Transverse colon (tissue), 4 donors: ENCODE measurements around the gene GZMM. TPM values are rescaled to one million over a fixed set of nuclear protein-coding genes. Genes with fewer than 3 reads are reported as not detected.

Experiments
- DNase-seq: peaks from one replicate; pipeline ENCODE4 v3.0.0-alpha.2; 2019
- H3K27ac ChIP-seq, 4 donors: fragments of 200-600 bp; sonication (generic); 2 replicates each; pipeline ENCODE4 v1.5.1; 2016 to 2018; ENCODE audit warnings: inconsistent platforms in 4 of 4
- H3K27me3 ChIP-seq: fragments of 200-600 bp; sonication (generic); 2 replicates; pipeline ENCODE4 v1.5.1; 2017; ENCODE audit warnings: inconsistent platforms
- H3K36me3 ChIP-seq, 4 donors: fragments of 200-600 bp; sonication (generic); 2 replicates each; pipeline ENCODE4 v1.5.1; 2017 to 2019; ENCODE audit warnings: inconsistent platforms in 4 of 4
- H3K4me1 ChIP-seq, 4 donors: fragments of 200-600 bp; sonication (generic); 2 replicates each; pipeline ENCODE4 v1.5.1; 2017 to 2020; ENCODE audit warnings: inconsistent platforms in 4 of 4
- H3K4me3 ChIP-seq, 4 donors: fragments of 200-600 bp; sonication (generic); 1 replicate in 1 of 4; 2 replicates in 3 of 4; pipeline versions ENCODE4 v1.5.1 to v1.6.1; 2017 to 2019; ENCODE audit warnings: inconsistent platforms in 4 of 4
- H3K9me3 ChIP-seq, 2 donors: fragments of 200-600 bp; sonication (generic); 2 replicates each; pipeline ENCODE4 v1.5.1; 2017 to 2019; ENCODE audit warnings: inconsistent platforms in 2 of 2
- EP300 ChIP-seq: sonication (generic); formaldehyde crosslinking; IDR thresholded peaks from one replicate; pipeline ENCODE4 v1.6.1; 2017; ENCODE audit warnings: antibody characterized with exemption, low read depth
- POLR2A ChIP-seq: fragments of 450-650 bp; IDR thresholded peaks from one replicate; pipeline ENCODE4 v1.6.1; 2016; ENCODE audit warnings: antibody characterized with exemption, mild to moderate bottlenecking, moderate library complexity
- POLR2AphosphoS5 ChIP-seq, 3 donors: sonication (generic); formaldehyde crosslinking; IDR thresholded peaks; one replicate each; pipeline ENCODE4 v1.6.1; 2016; ENCODE audit warnings: antibody characterized with exemption in 3 of 3
- WGBS, 2 donors: methylation state at CpG; one replicate each; pipeline ENCODE4 v1.1.5; 2018; ENCODE audit warnings: low coverage in 1 of 2; 5-methylcytosine and 5-hydroxymethylcytosine counted together
- in situ Hi-C, 4 donors: fragments of 200-750 bp; cut with MboI; loops; one replicate each; pipeline versions ENCODE4 v1.15.0 to v1.15.1; 2017; ENCODE audit warnings: low sequenced_read_pairs in 3 of 4, low pct_ligation_motif_present in 1 of 4, low pct_unique_long_range_greater_than_20kb in 1 of 4
- intact Hi-C: fragments of 100-400 bp; cut with DNase I; formaldehyde crosslinking; loops from one replicate; pipeline ENCODE4 v1.15.1; 2023; ENCODE audit warnings: low total_unique reads
- total RNA-seq, 4 donors: library from RNA; depleted of rRNA; stranded (reverse); fragments of >200 nt; gene quantifications; one replicate each; pipeline ENCODE4 v1.1.0, GENCODE V29; 2016
- TF ChIP-seq, protein P1 (sequence below), 5 experiments: fragments of 200-600 bp in 3 of 5; fragments of 450-650 bp in 2 of 5; sonication (generic) in 3 of 5; IDR thresholded peaks; 1 replicate in 2 of 5; 2 replicates in 3 of 5; pipeline ENCODE4 v1.5.1; 2016 to 2017; ENCODE audit warnings: antibody characterized with exemption in 5 of 5, inconsistent platforms in 3 of 5, mild to moderate bottlenecking in 2 of 5, moderate library complexity in 1 of 5

GZMM gene
- total RNA-seq, 4 donors from 2014 or later, result 1.1 to 1.8 TPM; not detected in 2

DNA sequence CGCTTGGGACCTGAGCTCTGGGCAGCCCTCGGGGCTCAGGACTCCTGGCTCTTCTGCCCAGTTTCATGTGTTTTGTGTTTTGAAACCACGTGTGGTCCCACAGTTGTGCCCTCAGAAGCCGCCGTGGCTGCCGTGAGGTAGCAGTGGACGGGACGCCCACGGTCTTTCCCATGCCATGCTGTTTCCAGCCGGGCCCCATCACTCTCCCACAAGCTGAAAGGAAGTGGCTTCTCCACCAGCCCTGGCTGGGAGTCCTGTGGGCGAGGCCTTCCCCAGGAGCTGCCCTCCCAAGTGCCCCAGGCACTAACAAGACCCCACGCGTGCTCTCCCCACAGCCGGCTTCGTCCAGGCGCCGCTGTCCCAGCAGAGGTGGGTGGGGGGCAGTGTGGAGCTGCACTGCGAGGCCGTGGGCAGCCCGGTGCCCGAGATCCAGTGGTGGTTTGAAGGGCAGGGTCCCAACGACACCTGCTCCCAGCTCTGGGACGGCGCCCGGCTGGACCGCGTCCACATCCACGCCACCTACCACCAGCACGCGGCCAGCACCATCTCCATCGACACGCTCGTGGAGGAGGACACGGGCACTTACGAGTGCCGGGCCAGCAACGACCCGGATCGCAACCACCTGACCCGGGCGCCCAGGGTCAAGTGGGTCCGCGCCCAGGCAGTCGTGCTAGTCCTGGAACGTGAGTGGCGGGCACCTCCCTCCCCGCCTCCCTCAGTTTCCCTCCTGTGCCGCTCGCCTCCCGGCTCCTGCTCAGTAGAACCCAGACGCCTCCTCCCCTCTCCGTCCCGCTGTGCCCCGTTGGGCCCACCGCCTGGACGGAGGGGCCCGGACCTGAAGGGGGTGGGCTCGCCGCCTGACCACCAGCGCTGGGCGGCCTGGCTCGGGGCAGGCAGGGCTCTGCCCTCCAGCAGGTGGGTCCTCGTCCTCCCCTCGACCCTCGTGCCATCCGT lies 33.9 kb downstream of the GZMM start:
- DNase-seq, result no peak
- no peak overlapping the region for H3K4me3 ChIP-seq
- peak in 1 of 3 donors; percentile 16 for TF ChIP-seq POLR2AphosphoS5 (IDR thresholded peaks at IDR 0.05)
- TF ChIP-seq POLR2A, result no peak
- H3K4me1 ChIP-seq, result peaks cover 19 to 40% (median 35%) of the 10 kb centered on the region in 4 donors
- in situ Hi-C loops (no loop called here), intact Hi-C loops (loop anchor here (2.0 kb wide), 1 partner anchor 25 kb away; no protein-coding TSS in a partner anchor)
- H3K27ac ChIP-seq, result no peak overlapping the region
- peaks cover 0 to 18% (median 9%) of the 10 kb centered on the region in 4 donors for H3K36me3 ChIP-seq
- H3K27me3 ChIP-seq, result no peaks in the 10 kb centered on the region
- no peaks in the 10 kb centered on the region for H3K9me3 ChIP-seq
- WGBS, 2 donors, result 90% methylated on average over 59 of the region's 66 CpGs; no CpG with 5 or more reads in 1 of the 2 donors

DNA sequence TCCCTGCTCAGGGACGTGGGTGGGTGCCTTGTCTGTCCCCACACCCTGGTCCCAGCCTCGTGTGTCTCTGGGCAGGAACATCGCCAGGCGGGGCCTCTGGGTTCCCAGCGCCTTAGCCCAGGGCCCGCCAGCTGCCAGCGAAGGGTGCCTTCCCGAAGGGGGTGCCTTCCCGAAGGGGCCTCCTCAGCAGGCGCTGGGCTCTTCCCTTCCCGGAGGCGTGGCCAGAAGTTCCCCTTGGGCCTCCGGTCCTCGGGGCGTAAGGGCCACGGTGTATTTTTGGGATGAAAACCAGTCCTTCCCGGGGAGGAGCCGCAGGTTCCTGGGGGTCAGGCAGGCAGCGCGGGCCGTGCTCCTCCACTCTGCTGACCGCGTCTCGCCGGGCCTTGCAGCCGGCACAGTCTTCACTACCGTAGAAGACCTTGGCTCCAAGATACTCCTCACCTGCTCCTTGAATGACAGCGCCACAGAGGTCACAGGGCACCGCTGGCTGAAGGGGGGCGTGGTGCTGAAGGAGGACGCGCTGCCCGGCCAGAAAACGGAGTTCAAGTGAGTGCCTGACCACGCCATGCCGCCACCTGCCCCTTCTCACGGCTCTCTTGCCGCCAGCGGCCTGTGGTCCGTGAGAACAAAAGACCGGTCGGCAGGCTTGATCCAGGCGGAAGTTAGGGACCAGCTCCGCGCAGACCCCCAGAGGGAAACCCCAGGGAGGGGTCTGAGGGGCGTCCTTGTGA lies 35.4 kb downstream of the GZMM start:
- no peaks in the 10 kb centered on the region for H3K9me3 ChIP-seq
- peaks cover 19 to 28% (median 25%) of the 10 kb centered on the region in 4 donors for H3K4me1 ChIP-seq
- no peak for TF ChIP-seq EP300
- TF ChIP-seq POLR2A, result no peak
- TF ChIP-seq, protein P1, sequence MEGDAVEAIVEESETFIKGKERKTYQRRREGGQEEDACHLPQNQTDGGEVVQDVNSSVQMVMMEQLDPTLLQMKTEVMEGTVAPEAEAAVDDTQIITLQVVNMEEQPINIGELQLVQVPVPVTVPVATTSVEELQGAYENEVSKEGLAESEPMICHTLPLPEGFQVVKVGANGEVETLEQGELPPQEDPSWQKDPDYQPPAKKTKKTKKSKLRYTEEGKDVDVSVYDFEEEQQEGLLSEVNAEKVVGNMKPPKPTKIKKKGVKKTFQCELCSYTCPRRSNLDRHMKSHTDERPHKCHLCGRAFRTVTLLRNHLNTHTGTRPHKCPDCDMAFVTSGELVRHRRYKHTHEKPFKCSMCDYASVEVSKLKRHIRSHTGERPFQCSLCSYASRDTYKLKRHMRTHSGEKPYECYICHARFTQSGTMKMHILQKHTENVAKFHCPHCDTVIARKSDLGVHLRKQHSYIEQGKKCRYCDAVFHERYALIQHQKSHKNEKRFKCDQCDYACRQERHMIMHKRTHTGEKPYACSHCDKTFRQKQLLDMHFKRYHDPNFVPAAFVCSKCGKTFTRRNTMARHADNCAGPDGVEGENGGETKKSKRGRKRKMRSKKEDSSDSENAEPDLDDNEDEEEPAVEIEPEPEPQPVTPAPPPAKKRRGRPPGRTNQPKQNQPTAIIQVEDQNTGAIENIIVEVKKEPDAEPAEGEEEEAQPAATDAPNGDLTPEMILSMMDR (IDR thresholded peaks at IDR 0.05), result no peak
- no peak for TF ChIP-seq POLR2AphosphoS5 (IDR thresholded peaks at IDR 0.05)
- peaks cover 0 to 24% (median 11%) of the 10 kb centered on the region in 4 donors for H3K36me3 ChIP-seq
- no peak overlapping the region for H3K27ac ChIP-seq
- in situ Hi-C loops (no loop called here), intact Hi-C loops (loop anchor here (2.0 kb wide), 1 partner anchor 26 kb away; no protein-coding TSS in a partner anchor)
- H3K27me3 ChIP-seq, result no peaks in the 10 kb centered on the region
- no peak for DNase-seq
- no peak overlapping the region for H3K4me3 ChIP-seq
- 90% methylated on average over 42 of the region's 46 CpGs; no CpG with 5 or more reads in 1 of the 2 donors for WGBS, 2 donors

DNA sequence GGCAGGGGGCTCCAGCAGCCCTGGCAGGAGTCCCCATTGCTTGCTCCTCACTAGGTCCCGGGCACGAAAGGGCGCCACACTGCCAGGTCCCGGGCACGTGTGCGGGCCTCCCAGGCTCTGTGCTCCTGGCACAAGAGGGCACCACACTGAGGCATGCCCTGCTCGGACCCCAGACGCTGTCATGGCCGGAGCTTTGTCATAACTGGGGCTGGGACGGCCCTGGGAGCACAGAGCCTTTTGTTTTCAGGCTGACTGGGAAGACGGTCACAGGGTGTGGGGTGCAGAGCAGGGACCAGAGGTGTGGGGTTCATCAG lies 35.9 kb downstream of the GZMM start:
- peaks cover 14 to 23% (median 20%) of the 10 kb centered on the region in 4 donors for H3K4me1 ChIP-seq
- intact Hi-C loops (loop anchor here (1.0 to 2.0 kb wide), 2 partner anchors 27 to 41 kb away; no protein-coding TSS in a partner anchor), in situ Hi-C loops (no loop called here)
- no peak overlapping the region for H3K27ac ChIP-seq
- no peak for DNase-seq
- WGBS, 2 donors, result 91% methylated on average over 9 of the region's 11 CpGs; no CpG with 5 or more reads in 1 of the 2 donors
- no peak for TF ChIP-seq POLR2A
- TF ChIP-seq POLR2AphosphoS5 (IDR thresholded peaks at IDR 0.05), result no peak
- TF ChIP-seq, protein P1 (IDR thresholded peaks at IDR 0.05), result no peak
- TF ChIP-seq EP300, result no peak
- peaks cover 3% of the 10 kb centered on the region for H3K27me3 ChIP-seq
- H3K36me3 ChIP-seq, result peaks cover 0 to 24% (median 11%) of the 10 kb centered on the region in 4 donors
- H3K9me3 ChIP-seq, result no peaks in the 10 kb centered on the region
- no peak overlapping the region for H3K4me3 ChIP-seq

DNA sequence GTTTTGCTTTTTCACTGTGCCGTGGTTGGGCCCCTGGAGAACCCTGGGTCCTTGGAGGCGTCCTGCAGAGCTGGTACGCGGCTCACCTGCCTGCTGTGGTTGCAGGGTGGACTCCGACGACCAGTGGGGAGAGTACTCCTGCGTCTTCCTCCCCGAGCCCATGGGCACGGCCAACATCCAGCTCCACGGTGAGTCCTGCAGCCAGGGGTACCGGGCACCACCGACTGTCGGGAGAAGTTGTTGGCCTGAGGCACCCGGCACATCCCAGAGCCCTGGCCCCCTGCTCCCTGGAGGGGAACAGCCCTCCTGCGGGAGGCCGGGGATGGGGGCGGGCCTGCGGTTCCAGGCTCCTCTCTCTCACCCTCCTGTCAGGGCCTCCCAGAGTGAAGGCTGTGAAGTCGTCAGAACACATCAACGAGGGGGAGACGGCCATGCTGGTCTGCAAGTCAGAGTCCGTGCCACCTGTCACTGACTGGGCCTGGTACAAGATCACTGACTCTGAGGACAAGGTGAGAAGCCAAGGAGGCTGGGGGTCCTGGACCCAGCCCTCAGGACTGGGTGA lies 36.5 kb downstream of the GZMM start:
- DNase-seq, result no peak
- peaks cover 0 to 24% (median 11%) of the 10 kb centered on the region in 4 donors for H3K36me3 ChIP-seq
- peaks cover 4% of the 10 kb centered on the region for H3K27me3 ChIP-seq
- no peaks in the 10 kb centered on the region for H3K9me3 ChIP-seq
- 91% methylated on average over 20 of the region's 22 CpGs; no CpG with 5 or more reads in 1 of the 2 donors for WGBS, 2 donors
- in situ Hi-C loops (no loop called here), intact Hi-C loops (loop anchor here (1.0 kb wide), 1 partner anchor 40 kb away; no protein-coding TSS in a partner anchor)
- no peak overlapping the region for H3K4me3 ChIP-seq
- no peak overlapping the region for H3K27ac ChIP-seq
- peaks cover 8 to 17% (median 14%) of the 10 kb centered on the region in 4 donors for H3K4me1 ChIP-seq
- TF ChIP-seq, protein P1 (IDR thresholded peaks at IDR 0.05), result no peak
- no peak for TF ChIP-seq EP300
- no peak for TF ChIP-seq POLR2AphosphoS5 (IDR thresholded peaks at IDR 0.05)
- no peak for TF ChIP-seq POLR2A
